K562 (cell line): Measurements from ENCODE around the gene FTO.

Experiments
- BRD4 ChIP-seq: fragments of 200-600 bp; sonication (generic); IDR thresholded peaks from 2 replicates; pipeline ENCODE4 v1.6.1; 2017; ENCODE audit warnings: inconsistent platforms
- CHD2 ChIP-seq: IDR thresholded peaks from 2 replicates; pipeline ENCODE4 v1.6.1; 2011; ENCODE audit warnings: low read depth, low read length
- MEF2A ChIP-seq: IDR thresholded peaks from 2 replicates; pipeline ENCODE4 v1.6.1; 2011; ENCODE audit warnings: low read depth, mild to moderate bottlenecking, low read length, moderate library complexity; ENCODE audit not compliant: control insufficient read depth
- NR2C1 ChIP-seq, 2 experiments: fragments of 450-650 bp; IDR thresholded peaks; 2 replicates each; pipeline ENCODE4 v1.6.1; 2017; ENCODE audit warnings: mild to moderate bottlenecking in 2 of 2, antibody characterized with exemption in 1 of 2, inconsistent platforms in 1 of 2, missing compliant biosample characterization in 1 of 2, missing genetic modification characterization in 1 of 2
- NRF1 ChIP-seq, 2 experiments: fragments of 450-650 bp; IDR thresholded peaks in 1 of 2; conservative IDR thresholded peaks in 1 of 2; 2 replicates each; pipeline ENCODE4 v1.6.1; 2014; ENCODE audit warnings: mild to moderate bottlenecking in 2 of 2
- PHF8 ChIP-seq: fragments of 200-600 bp; sonication (generic); IDR thresholded peaks from 2 replicates; pipeline ENCODE4 v1.6.1; 2012; ENCODE audit warnings: mixed run types, mild to moderate bottlenecking, inconsistent platforms, low read length, moderate library complexity, borderline replicate concordance
- POLR2AphosphoS5 ChIP-seq: IDR thresholded peaks from 2 replicates; pipeline ENCODE4 v1.6.1; 2011; ENCODE audit warnings: mild to moderate bottlenecking, low read depth, low read length, moderate library complexity; ENCODE audit not compliant: control insufficient read depth, insufficient read depth
- XRCC3 ChIP-seq: fragments of 450-650 bp; IDR thresholded peaks from 2 replicates; pipeline ENCODE4 v1.6.1; 2017; ENCODE audit warnings: mild to moderate bottlenecking, moderate library complexity
- ZNF143 ChIP-seq: sonication (generic); formaldehyde crosslinking; IDR thresholded peaks from 2 replicates; pipeline ENCODE4 v1.9.0; 2022; ENCODE audit warnings: mild to moderate bottlenecking, missing genetic modification reagents
- TF ChIP-seq, protein P1 (sequence below), 3 experiments: IDR thresholded peaks in 2 of 3; conservative IDR thresholded peaks in 1 of 3; 2 replicates each; pipeline ENCODE4 v1.5.1; 2011 to 2012; ENCODE audit warnings: low read length in 3 of 3, mild to moderate bottlenecking in 3 of 3, control low read depth in 2 of 3, improper control_type of control experiment in 1 of 3, inconsistent platforms in 1 of 3, low read depth in 1 of 3, mixed read lengths in 1 of 3, moderate library complexity in 1 of 3; ENCODE audit not compliant: insufficient read depth in 2 of 3
- TF ChIP-seq, protein P2 (sequence below): fragments of 250-450 bp; sonication (Bioruptor Pico); IDR thresholded peaks from 2 replicates; pipeline ENCODE4 v1.4.0; 2020; ENCODE audit warnings: mild to moderate bottlenecking, moderate library complexity
- TF ChIP-seq, protein P3 (sequence below): sonication (generic); formaldehyde crosslinking; IDR thresholded peaks from 2 replicates; pipeline ENCODE4 v1.8.0; 2022; ENCODE audit warnings: mild to moderate bottlenecking, low read depth, missing genetic modification reagents
- TF ChIP-seq, protein P4 (sequence below), 2 experiments: fragments of 450-650 bp in 1 of 2; IDR thresholded peaks; 2 replicates each; pipeline ENCODE4 v1.6.1; 2011 to 2017; ENCODE audit warnings: low read depth in 2 of 2, antibody characterized with exemption in 1 of 2, borderline replicate concordance in 1 of 2, low read length in 1 of 2, mild to moderate bottlenecking in 1 of 2, mixed read lengths in 1 of 2; ENCODE audit not compliant: control insufficient read depth in 1 of 2

DNA sequence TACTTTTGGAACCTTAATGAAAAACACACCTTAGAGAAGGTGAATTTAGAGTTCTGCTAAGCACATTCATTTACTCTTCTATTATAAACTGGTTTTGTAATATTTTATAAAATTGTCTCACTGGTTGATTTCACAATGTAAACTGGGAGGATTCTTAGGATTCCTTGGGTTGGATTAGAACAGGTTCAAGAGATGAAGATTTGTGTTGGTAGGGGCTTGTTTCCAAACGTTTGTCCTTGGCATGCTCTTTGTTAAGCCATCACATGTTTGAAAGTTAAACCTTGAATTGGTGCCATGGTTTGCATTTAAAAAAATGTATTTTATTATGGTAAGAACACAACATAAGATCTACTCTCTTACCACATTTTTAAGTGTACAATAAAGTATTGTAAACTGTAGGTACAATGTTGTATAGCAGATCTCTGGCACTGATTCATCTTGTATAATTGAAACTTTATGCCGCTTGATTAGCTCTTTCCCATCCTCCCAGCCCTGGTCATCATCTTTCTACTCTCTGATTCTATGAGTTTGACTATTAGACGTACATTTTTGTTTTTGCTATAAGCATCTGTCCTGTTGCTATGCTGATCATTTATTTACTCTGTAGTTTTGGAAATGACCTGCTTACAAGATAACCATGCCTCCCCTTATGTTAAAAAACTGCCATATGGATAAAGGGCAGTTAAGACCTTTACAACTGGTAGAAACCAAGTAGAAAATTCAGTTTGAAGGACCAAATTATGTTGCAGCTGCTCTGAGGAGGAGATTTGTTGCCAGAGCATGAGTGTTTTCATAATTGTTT, 9.6 kb downstream of the FTO start:
- TF ChIP-seq, protein P1, sequence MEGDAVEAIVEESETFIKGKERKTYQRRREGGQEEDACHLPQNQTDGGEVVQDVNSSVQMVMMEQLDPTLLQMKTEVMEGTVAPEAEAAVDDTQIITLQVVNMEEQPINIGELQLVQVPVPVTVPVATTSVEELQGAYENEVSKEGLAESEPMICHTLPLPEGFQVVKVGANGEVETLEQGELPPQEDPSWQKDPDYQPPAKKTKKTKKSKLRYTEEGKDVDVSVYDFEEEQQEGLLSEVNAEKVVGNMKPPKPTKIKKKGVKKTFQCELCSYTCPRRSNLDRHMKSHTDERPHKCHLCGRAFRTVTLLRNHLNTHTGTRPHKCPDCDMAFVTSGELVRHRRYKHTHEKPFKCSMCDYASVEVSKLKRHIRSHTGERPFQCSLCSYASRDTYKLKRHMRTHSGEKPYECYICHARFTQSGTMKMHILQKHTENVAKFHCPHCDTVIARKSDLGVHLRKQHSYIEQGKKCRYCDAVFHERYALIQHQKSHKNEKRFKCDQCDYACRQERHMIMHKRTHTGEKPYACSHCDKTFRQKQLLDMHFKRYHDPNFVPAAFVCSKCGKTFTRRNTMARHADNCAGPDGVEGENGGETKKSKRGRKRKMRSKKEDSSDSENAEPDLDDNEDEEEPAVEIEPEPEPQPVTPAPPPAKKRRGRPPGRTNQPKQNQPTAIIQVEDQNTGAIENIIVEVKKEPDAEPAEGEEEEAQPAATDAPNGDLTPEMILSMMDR (IDR thresholded peaks at IDR 0.05 in 2 of 3, conservative IDR thresholded peaks at IDR 0.05 in 1 of 3; ENCODE audit: insufficient read depth in 2 of 3, low read depth in 1 of 3, low read length in 3 of 3), result no peak
- TF ChIP-seq MEF2A (no peak), CHD2 (no peak), XRCC3 (no peak), PHF8 (no peak), ZNF143 (no peak), NR2C1 (IDR thresholded peaks at IDR 0.05) (no peak), NR2C1 (tag; IDR thresholded peaks at IDR 0.05) (no peak), POLR2AphosphoS5 (no peak), BRD4 (no peak), NRF1 (conservative IDR thresholded peaks at IDR 0.05 in 1 of 2, IDR thresholded peaks at IDR 0.05 in 1 of 2) (no peak)
- TF ChIP-seq, protein P2, sequence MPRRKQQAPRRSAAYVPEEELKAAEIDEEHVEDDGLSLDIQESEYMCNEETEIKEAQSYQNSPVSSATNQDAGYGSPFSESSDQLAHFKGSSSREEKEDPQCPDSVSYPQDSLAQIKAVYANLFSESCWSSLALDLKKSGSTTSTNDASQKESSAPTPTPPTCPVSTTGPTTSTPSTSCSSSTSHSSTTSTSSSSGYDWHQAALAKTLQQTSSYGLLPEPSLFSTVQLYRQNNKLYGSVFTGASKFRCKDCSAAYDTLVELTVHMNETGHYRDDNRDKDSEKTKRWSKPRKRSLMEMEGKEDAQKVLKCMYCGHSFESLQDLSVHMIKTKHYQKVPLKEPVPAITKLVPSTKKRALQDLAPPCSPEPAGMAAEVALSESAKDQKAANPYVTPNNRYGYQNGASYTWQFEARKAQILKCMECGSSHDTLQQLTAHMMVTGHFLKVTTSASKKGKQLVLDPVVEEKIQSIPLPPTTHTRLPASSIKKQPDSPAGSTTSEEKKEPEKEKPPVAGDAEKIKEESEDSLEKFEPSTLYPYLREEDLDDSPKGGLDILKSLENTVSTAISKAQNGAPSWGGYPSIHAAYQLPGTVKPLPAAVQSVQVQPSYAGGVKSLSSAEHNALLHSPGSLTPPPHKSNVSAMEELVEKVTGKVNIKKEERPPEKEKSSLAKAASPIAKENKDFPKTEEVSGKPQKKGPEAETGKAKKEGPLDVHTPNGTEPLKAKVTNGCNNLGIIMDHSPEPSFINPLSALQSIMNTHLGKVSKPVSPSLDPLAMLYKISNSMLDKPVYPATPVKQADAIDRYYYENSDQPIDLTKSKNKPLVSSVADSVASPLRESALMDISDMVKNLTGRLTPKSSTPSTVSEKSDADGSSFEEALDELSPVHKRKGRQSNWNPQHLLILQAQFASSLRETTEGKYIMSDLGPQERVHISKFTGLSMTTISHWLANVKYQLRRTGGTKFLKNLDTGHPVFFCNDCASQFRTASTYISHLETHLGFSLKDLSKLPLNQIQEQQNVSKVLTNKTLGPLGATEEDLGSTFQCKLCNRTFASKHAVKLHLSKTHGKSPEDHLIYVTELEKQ, result no peak
- TF ChIP-seq, protein P3, sequence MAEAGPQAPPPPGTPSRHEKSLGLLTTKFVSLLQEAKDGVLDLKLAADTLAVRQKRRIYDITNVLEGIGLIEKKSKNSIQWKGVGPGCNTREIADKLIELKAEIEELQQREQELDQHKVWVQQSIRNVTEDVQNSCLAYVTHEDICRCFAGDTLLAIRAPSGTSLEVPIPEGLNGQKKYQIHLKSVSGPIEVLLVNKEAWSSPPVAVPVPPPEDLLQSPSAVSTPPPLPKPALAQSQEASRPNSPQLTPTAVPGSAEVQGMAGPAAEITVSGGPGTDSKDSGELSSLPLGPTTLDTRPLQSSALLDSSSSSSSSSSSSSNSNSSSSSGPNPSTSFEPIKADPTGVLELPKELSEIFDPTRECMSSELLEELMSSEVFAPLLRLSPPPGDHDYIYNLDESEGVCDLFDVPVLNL (CRISPR knock-in tag), result no peak
- TF ChIP-seq, protein P4, sequence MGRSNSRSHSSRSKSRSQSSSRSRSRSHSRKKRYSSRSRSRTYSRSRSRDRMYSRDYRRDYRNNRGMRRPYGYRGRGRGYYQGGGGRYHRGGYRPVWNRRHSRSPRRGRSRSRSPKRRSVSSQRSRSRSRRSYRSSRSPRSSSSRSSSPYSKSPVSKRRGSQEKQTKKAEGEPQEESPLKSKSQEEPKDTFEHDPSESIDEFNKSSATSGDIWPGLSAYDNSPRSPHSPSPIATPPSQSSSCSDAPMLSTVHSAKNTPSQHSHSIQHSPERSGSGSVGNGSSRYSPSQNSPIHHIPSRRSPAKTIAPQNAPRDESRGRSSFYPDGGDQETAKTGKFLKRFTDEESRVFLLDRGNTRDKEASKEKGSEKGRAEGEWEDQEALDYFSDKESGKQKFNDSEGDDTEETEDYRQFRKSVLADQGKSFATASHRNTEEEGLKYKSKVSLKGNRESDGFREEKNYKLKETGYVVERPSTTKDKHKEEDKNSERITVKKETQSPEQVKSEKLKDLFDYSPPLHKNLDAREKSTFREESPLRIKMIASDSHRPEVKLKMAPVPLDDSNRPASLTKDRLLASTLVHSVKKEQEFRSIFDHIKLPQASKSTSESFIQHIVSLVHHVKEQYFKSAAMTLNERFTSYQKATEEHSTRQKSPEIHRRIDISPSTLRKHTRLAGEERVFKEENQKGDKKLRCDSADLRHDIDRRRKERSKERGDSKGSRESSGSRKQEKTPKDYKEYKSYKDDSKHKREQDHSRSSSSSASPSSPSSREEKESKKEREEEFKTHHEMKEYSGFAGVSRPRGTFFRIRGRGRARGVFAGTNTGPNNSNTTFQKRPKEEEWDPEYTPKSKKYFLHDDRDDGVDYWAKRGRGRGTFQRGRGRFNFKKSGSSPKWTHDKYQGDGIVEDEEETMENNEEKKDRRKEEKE (IDR thresholded peaks at IDR 0.05; ENCODE audit: borderline replicate concordance in 1 of 2, control insufficient read depth in 1 of 2, low read depth in 2 of 2, low read length in 1 of 2), result no peak
